Vagina (tissue), 2 donors: Measurements from ENCODE around the gene COMMD10. TPM values are rescaled to one million over a fixed set of nuclear protein-coding genes. Genes with fewer than 3 reads are reported as not detected.

ENCODE experiments used
- DNase-seq, 2 donors: peaks; one replicate each; pipeline ENCODE4 v3.0.0-alpha.2; 2017; ENCODE audit errors: extremely low spot score in 2 of 2
- H3K27ac ChIP-seq: fragments of 200-600 bp; sonication (generic); one replicate; pipeline ENCODE4 v1.5.1; 2019
- H3K27me3 ChIP-seq: fragments of 200-600 bp; sonication (generic); one replicate; pipeline ENCODE4 v1.5.1; 2019
- H3K36me3 ChIP-seq, 2 donors: fragments of 200-600 bp; sonication (generic); one replicate each; pipeline ENCODE4 v1.5.1; 2017 to 2019
- H3K4me1 ChIP-seq: fragments of 200-600 bp; sonication (generic); one replicate; pipeline ENCODE4 v1.5.1; 2019
- H3K4me3 ChIP-seq, 2 donors: fragments of 200-600 bp; sonication (generic); 1 replicate in 1 of 2; 2 replicates in 1 of 2; pipeline ENCODE4 v1.5.1; 2016 to 2019
- H3K9me3 ChIP-seq: fragments of 200-600 bp; sonication (generic); one replicate; pipeline ENCODE4 v1.5.1; 2019
- POLR2A ChIP-seq, 2 donors: fragments of 450-650 bp; IDR thresholded peaks; one replicate each; pipeline ENCODE4 v1.6.1; 2017; ENCODE audit warnings: antibody characterized with exemption in 2 of 2, mild to moderate bottlenecking in 2 of 2, moderate library complexity in 2 of 2
- POLR2AphosphoS5 ChIP-seq, 2 donors: sonication (generic); formaldehyde crosslinking; IDR thresholded peaks; one replicate each; pipeline ENCODE4 v1.9.0; 2017; ENCODE audit warnings: antibody characterized with exemption in 2 of 2, mild to moderate bottlenecking in 2 of 2, low read depth in 1 of 2; ENCODE audit not compliant: insufficient read depth in 1 of 2
- intact Hi-C: fragments of 100-400 bp; cut with DNase I; formaldehyde crosslinking; loops from one replicate; pipeline ENCODE4 v1.15.1; 2023
- total RNA-seq: library from RNA; depleted of rRNA; stranded (reverse); fragments of >200 nt; gene quantifications from one replicate; pipeline ENCODE4 v1.2.3, GENCODE V29; 2016
- TF ChIP-seq, protein P1 (sequence below), 3 experiments: fragments of 450-650 bp in 2 of 3; fragments of 200-600 bp in 1 of 3; sonication (generic) in 1 of 3; IDR thresholded peaks; one replicate each; pipeline ENCODE4 v1.5.1; 2017 to 2019; ENCODE audit warnings: antibody characterized with exemption in 3 of 3, mild to moderate bottlenecking in 2 of 3, moderate library complexity in 2 of 3

COMMD10 gene
- total RNA-seq, 1 donor from 2014 or later, result 22.6 TPM

DNA sequence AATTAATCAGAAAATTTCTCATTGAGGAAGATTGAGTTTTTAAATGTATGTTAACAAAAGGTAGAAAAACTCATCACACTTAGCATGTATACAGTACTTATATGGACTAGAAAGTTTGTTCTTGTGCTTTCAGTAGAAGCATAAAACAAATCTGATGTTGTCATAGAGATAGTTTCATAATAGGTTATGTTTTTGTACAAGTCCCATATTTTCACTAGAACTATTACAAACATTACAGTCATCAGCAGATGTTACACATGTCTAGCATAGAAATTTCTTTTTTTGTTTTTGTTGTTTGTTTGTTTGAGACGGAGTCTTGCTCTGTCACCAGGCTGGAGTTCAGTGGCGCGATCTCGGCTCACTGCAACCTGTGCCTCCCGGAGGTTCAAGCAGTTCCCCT lies 131.4 kb downstream of the COMMD10 start:
- no peak overlapping the region for H3K27ac ChIP-seq
- no peak overlapping the region for H3K4me3 ChIP-seq
- DNase-seq, result no peak
- no peaks in the 10 kb centered on the region for H3K4me1 ChIP-seq
- no peaks in the 10 kb centered on the region for H3K27me3 ChIP-seq
- intact Hi-C loops, result no loop called here
- no peak for TF ChIP-seq POLR2A (IDR thresholded peaks at IDR 0.05)
- TF ChIP-seq, protein P1, sequence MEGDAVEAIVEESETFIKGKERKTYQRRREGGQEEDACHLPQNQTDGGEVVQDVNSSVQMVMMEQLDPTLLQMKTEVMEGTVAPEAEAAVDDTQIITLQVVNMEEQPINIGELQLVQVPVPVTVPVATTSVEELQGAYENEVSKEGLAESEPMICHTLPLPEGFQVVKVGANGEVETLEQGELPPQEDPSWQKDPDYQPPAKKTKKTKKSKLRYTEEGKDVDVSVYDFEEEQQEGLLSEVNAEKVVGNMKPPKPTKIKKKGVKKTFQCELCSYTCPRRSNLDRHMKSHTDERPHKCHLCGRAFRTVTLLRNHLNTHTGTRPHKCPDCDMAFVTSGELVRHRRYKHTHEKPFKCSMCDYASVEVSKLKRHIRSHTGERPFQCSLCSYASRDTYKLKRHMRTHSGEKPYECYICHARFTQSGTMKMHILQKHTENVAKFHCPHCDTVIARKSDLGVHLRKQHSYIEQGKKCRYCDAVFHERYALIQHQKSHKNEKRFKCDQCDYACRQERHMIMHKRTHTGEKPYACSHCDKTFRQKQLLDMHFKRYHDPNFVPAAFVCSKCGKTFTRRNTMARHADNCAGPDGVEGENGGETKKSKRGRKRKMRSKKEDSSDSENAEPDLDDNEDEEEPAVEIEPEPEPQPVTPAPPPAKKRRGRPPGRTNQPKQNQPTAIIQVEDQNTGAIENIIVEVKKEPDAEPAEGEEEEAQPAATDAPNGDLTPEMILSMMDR (IDR thresholded peaks at IDR 0.05), result no peak
- no peak for TF ChIP-seq POLR2AphosphoS5 (IDR thresholded peaks at IDR 0.05; ENCODE audit: insufficient read depth in 1 of 2, low read depth in 1 of 2)
- no peaks in the 10 kb centered on the region for H3K36me3 ChIP-seq
- H3K9me3 ChIP-seq, result no peaks in the 10 kb centered on the region

DNA sequence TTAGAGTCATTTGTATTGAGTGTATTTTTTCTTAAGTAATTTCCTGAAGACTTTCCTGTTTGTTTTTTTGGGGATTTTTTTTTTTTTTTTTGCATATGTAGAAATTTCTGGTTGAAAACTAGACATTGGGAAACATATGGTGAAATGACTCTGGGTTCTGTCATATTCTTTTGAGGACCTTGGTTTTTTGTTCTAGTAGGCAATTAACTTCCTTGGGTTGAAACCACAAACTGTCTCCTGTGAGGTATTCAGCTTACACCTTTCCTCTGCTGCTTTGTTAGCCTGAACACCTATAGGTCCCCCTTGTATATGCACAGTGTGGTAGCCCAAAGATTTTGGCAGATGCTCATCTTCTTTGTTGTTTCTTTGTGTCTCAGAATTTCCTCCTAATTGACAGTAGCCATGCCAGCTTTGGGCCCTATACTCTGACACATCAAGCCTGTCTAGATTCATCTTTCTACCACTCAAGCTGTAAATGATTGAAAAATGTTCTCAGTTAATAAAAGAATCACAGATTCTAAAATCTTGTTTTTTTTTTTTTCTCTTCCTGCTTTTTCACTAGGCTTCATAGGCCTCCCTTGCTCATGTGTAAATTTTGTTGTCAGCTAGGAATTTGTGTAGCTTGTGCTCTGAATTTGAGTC lies 140.6 kb downstream of the COMMD10 start:
- TF ChIP-seq POLR2A (IDR thresholded peaks at IDR 0.05) (no peak), POLR2AphosphoS5 (IDR thresholded peaks at IDR 0.05; ENCODE audit: insufficient read depth in 1 of 2, low read depth in 1 of 2) (no peak)
- TF ChIP-seq, protein P1 (IDR thresholded peaks at IDR 0.05), result no peak
- H3K27ac ChIP-seq, result no peak overlapping the region
- no peak for DNase-seq
- H3K36me3 ChIP-seq, result no peaks in the 10 kb centered on the region
- intact Hi-C loops, result no loop called here
- no peaks in the 10 kb centered on the region for H3K9me3 ChIP-seq
- H3K27me3 ChIP-seq, result no peaks in the 10 kb centered on the region
- H3K4me1 ChIP-seq, result no peaks in the 10 kb centered on the region
- no peak overlapping the region for H3K4me3 ChIP-seq

DNA sequence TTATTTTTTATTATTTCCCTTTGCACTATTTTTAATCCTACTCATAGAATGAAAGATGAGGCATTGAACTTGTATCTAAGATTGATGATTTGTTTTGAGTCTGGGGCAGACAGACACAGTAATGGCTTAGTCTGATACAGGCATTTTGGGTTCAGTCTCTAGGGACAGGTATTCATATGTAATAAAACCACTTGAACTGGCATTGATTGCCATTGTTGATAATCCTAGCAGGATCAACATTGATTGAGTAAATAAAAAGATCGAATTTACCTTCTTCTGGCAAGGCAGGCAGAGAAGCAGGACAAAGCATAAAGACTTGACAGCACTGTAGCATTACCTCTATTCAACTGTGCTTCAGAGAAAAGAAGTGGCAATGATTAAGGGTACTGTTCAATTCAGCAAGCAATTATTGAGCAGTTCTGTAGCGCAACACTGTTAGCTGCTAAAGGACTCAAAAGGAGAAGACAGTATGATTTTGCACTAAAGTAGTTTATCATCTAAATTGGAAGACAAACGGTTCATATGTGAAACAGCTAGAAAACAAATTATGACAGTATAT lies 144.4 kb downstream of the COMMD10 start:
- intact Hi-C loops, result no loop called here
- Histone ChIP-seq H3K9me3 (no peaks in the 10 kb centered on the region), H3K4me3 (no peak overlapping the region)

DNA sequence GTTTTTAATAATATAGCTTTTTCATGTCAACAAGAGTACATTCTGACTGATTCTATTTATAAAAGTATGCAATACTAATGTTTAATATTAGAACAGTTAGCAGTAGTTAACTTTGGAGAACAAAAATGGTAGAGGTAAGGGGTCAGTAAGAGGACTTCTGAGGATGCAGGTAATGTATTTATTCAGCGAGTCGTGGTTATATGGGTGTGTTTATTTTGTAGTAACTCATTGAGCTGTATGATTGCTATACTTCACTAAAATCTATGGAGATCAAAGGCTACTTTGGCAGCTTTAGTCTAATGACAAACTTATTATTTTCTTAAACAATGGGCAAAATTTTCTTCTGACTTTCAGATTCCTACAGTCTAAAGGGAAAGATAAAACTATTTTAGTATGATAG lies 146.5 kb downstream of the COMMD10 start:
- H3K27me3 ChIP-seq, result no peaks in the 10 kb centered on the region
- H3K9me3 ChIP-seq, result no peaks in the 10 kb centered on the region
- TF ChIP-seq, protein P1 (IDR thresholded peaks at IDR 0.05), result no peak
- TF ChIP-seq POLR2A (IDR thresholded peaks at IDR 0.05) (no peak), POLR2AphosphoS5 (IDR thresholded peaks at IDR 0.05; ENCODE audit: insufficient read depth in 1 of 2, low read depth in 1 of 2) (no peak)
- no peaks in the 10 kb centered on the region for H3K4me1 ChIP-seq
- H3K4me3 ChIP-seq, result no peak overlapping the region
- no peaks in the 10 kb centered on the region for H3K36me3 ChIP-seq
- intact Hi-C loops, result no loop called here
- DNase-seq, result no peak
- H3K27ac ChIP-seq, result no peak overlapping the region

More for the DNA sequence above, 144.4 kb downstream of the COMMD10 start:
- no peaks in the 10 kb centered on the region for H3K27me3 ChIP-seq
- DNase-seq, result no peak
- H3K27ac ChIP-seq, result no peak overlapping the region
- no peaks in the 10 kb centered on the region for H3K36me3 ChIP-seq
- no peaks in the 10 kb centered on the region for H3K4me1 ChIP-seq
- TF ChIP-seq POLR2A (IDR thresholded peaks at IDR 0.05), result no peak
- TF ChIP-seq POLR2AphosphoS5 (IDR thresholded peaks at IDR 0.05; ENCODE audit: insufficient read depth in 1 of 2, low read depth in 1 of 2), result no peak
- TF ChIP-seq, protein P1 (IDR thresholded peaks at IDR 0.05), result no peak

DNA sequence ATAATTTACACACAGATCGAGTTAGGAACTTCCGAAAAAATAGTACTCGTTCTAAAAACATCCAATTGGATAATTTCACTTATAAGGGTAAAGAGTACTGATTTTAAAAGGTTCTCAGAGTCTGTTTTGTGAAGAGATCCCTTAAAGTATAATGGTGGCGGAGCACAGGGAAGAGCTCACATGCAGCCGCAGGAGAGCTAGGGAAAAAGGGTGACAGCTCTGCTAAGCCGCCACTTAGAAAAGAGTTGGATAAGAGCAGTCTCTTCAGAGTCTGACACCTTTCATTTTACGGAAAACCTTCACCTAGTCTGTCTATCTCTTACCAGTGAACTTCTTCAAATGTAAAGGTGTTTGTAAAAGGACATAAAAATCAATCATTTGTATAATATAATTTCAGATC lies 149.9 kb downstream of the COMMD10 start:
- no peak for TF ChIP-seq POLR2AphosphoS5 (IDR thresholded peaks at IDR 0.05; ENCODE audit: insufficient read depth in 1 of 2, low read depth in 1 of 2)
- TF ChIP-seq, protein P1 (IDR thresholded peaks at IDR 0.05), result no peak
- H3K27ac ChIP-seq, result no peak overlapping the region
- H3K9me3 ChIP-seq, result no peaks in the 10 kb centered on the region
- no peak overlapping the region for H3K4me3 ChIP-seq
- H3K27me3 ChIP-seq, result no peaks in the 10 kb centered on the region
- H3K4me1 ChIP-seq, result no peaks in the 10 kb centered on the region
- H3K36me3 ChIP-seq, result no peaks in the 10 kb centered on the region
- intact Hi-C loops, result no loop called here
- no peak for DNase-seq
